Neural cell (in vitro differentiated cells): ENCODE results near the gene CNOT4. TPM values are rescaled to one million over a fixed set of nuclear protein-coding genes. Genes with fewer than 3 reads are reported as not detected.

Source experiments
- H2AFZ ChIP-seq: fragments of 200-600, 300-800 bp; sonication (generic), shearing (Covaris generic); 2 replicates; pipeline ENCODE4 v1.6.0; 2014; ENCODE audit warnings: low read depth, mild to moderate bottlenecking, antibody characterized with exemption, low read length, moderate library complexity
- H3F3A ChIP-seq: fragments of 200-600 bp; shearing (Covaris generic); 2 replicates; pipeline ENCODE4 v1.6.1; 2016; ENCODE audit warnings: mild to moderate bottlenecking, moderate library complexity, mixed read lengths, antibody characterized with exemption, low read length; ENCODE audit not compliant: insufficient read depth, poor library complexity, severe bottlenecking
- H3K27ac ChIP-seq: fragments of 200-600, 300-800 bp; sonication (generic), shearing (Covaris generic); 2 replicates; pipeline ENCODE4 v1.5.1; 2014; ENCODE audit warnings: mild to moderate bottlenecking, low read length, moderate library complexity
- H3K27me3 ChIP-seq: fragments of 300-800, 200-600 bp; sonication (generic), shearing (Covaris generic); 2 replicates; pipeline ENCODE4 v1.6.0; 2014; ENCODE audit warnings: mild to moderate bottlenecking, low read depth, low read length, moderate library complexity; ENCODE audit not compliant: insufficient read depth
- H3K36me3 ChIP-seq: fragments of 300-800, 200-600 bp; sonication (generic), shearing (Covaris generic); 2 replicates; pipeline ENCODE4 v1.5.1; 2014; ENCODE audit warnings: mild to moderate bottlenecking, antibody characterized with exemption, low read length, moderate library complexity; ENCODE audit not compliant: insufficient read depth
- H3K4me2 ChIP-seq: fragments of 300-800, 200-600 bp; sonication (generic), shearing (Covaris generic); 2 replicates; pipeline ENCODE4 v1.6.0; 2014; ENCODE audit warnings: mild to moderate bottlenecking, low read length
- H3K4me3 ChIP-seq: fragments of 300-800, 200-600 bp; sonication (generic), shearing (Covaris generic); 2 replicates; pipeline ENCODE4 v1.5.1; 2014; ENCODE audit warnings: mild to moderate bottlenecking, low read length, moderate library complexity
- H3K79me2 ChIP-seq: fragments of 200-600 bp; shearing (Covaris generic); replicated peaks from 2 replicates; pipeline ENCODE4 v1.6.0; 2014; ENCODE audit warnings: mild to moderate bottlenecking, low read length, moderate library complexity; ENCODE audit not compliant: insufficient read depth
- H3K9ac ChIP-seq: fragments of 300-800, 200-600 bp; sonication (generic), shearing (Covaris generic); 2 replicates; pipeline ENCODE4 v1.6.1; 2016; ENCODE audit warnings: mild to moderate bottlenecking, low read length, mixed read lengths
- H3K9me2 ChIP-seq: fragments of 200-600 bp; shearing (Covaris generic); 2 replicates; pipeline ENCODE4 v1.6.1; 2016; ENCODE audit warnings: mild to moderate bottlenecking, low read length, mixed read lengths; ENCODE audit not compliant: insufficient read depth
- H3K9me3 ChIP-seq: fragments of 200-600, 300-800 bp; sonication (generic), shearing (Covaris generic); 2 replicates; pipeline ENCODE4 v1.6.1; 2016; ENCODE audit warnings: mild to moderate bottlenecking, mixed run types, low read length, moderate library complexity, mixed read lengths
- H4K20me1 ChIP-seq: fragments of 200-600 bp; shearing (Covaris generic); 2 replicates; pipeline ENCODE4 v1.6.1; 2016; ENCODE audit warnings: mild to moderate bottlenecking, mixed run types; ENCODE audit not compliant: insufficient read depth
- CTCF ChIP-seq: fragments of 450-650 bp; IDR thresholded peaks from 2 replicates; pipeline ENCODE4 v1.5.1; 2014; ENCODE audit warnings: antibody characterized with exemption, mild to moderate bottlenecking, moderate library complexity; ENCODE audit not compliant: poor library complexity, severe bottlenecking
- EP300 ChIP-seq: fragments of 450-650 bp; conservative IDR thresholded peaks from 2 replicates; pipeline ENCODE4 v1.6.1; 2014; ENCODE audit warnings: antibody characterized with exemption, mild to moderate bottlenecking, moderate library complexity; ENCODE audit not compliant: poor library complexity, severe bottlenecking
- EZH2 ChIP-seq: fragments of 200-600, 300-800 bp; shearing (Covaris generic), sonication (generic); IDR thresholded peaks from 2 replicates; pipeline ENCODE4 v1.6.1; 2014; ENCODE audit warnings: antibody characterized with exemption, low read length, borderline replicate concordance, mild to moderate bottlenecking; ENCODE audit not compliant: insufficient read depth, poor library complexity, severe bottlenecking
- MXI1 ChIP-seq: fragments of 450-650 bp; conservative IDR thresholded peaks from 2 replicates; pipeline ENCODE4 v1.6.1; 2014; ENCODE audit warnings: antibody characterized with exemption, mild to moderate bottlenecking; ENCODE audit not compliant: poor library complexity, severe bottlenecking
- POLR2AphosphoS5 ChIP-seq: IDR thresholded peaks from 2 replicates; pipeline ENCODE4 v1.6.1; 2012
- RAD21 ChIP-seq: fragments of 450-650 bp; conservative IDR thresholded peaks from 2 replicates; pipeline ENCODE4 v1.6.1; 2014; ENCODE audit warnings: antibody characterized with exemption, mild to moderate bottlenecking, moderate library complexity
- REST ChIP-seq: IDR thresholded peaks from 2 replicates; pipeline ENCODE4 v1.6.1; 2012; ENCODE audit warnings: borderline replicate concordance
- SMC3 ChIP-seq: fragments of 450-650 bp; conservative IDR thresholded peaks from 2 replicates; pipeline ENCODE4 v1.6.1; 2014; ENCODE audit warnings: antibody characterized with exemption, mild to moderate bottlenecking, moderate library complexity; ENCODE audit not compliant: poor library complexity
- TAF1 ChIP-seq: IDR thresholded peaks from 2 replicates; pipeline ENCODE4 v1.6.1; 2012; ENCODE audit warnings: low read depth
- polyA plus RNA-seq: library from polyadenylated mRNA; depleted of rRNA; stranded (reverse); fragments of >200 nt; gene quantifications from 2 replicates; pipeline ENCODE4 v1.2.3, GENCODE V29; 2014

The CNOT4 gene
- polyA plus RNA-seq, 1 donor from 2014 or later: 6.4 TPM

- no peaks in the 10 kb centered on the region for H3K9me2 ChIP-seq
- no peak overlapping the region for H3K4me3 ChIP-seq
- H3K4me2 ChIP-seq: no peak overlapping the region
- H2AFZ ChIP-seq: no peak overlapping the region
- TF ChIP-seq REST: no peak
- no peak for TF ChIP-seq MXI1
- TF ChIP-seq EP300: no peak
- no peaks in the 10 kb centered on the region for H3K79me2 ChIP-seq
- H4K20me1 ChIP-seq: no peaks in the 10 kb centered on the region
- H3K27me3 ChIP-seq: no peaks in the 10 kb centered on the region
- no peaks in the 10 kb centered on the region for H3F3A ChIP-seq
- H3K36me3 ChIP-seq: no peaks in the 10 kb centered on the region
- no peak overlapping the region for H3K27ac ChIP-seq
- no peak overlapping the region for H3K9ac ChIP-seq
- H3K9me3 ChIP-seq: no peaks in the 10 kb centered on the region
Measured at GRCh38 chr7:135362871-135363270, 147.0 kb downstream of the CNOT4 start.

GRCh38 chr7:135361788-135362187, 148.1 kb downstream of the CNOT4 start:
- Histone ChIP-seq H2AFZ (no peak overlapping the region), H3K9me2 (no peaks in the 10 kb centered on the region), H3K27me3 (no peaks in the 10 kb centered on the region), H3K4me2 (no peak overlapping the region), H3K27ac (no peak overlapping the region), H3K4me3 (no peak overlapping the region), H4K20me1 (no peaks in the 10 kb centered on the region), H3K9ac (no peak overlapping the region), H3K79me2 (no peaks in the 10 kb centered on the region), H3F3A (no peaks in the 10 kb centered on the region), H3K9me3 (no peaks in the 10 kb centered on the region), H3K36me3 (no peaks in the 10 kb centered on the region)
- TF ChIP-seq CTCF: no peak

- no peaks in the 10 kb centered on the region for H3K9me3 ChIP-seq
- H4K20me1 ChIP-seq: no peaks in the 10 kb centered on the region
- no peaks in the 10 kb centered on the region for H3K79me2 ChIP-seq
- H3K4me3 ChIP-seq: no peak overlapping the region
- no peaks in the 10 kb centered on the region for H3K27me3 ChIP-seq
- no peaks in the 10 kb centered on the region for H3K9me2 ChIP-seq
- TF ChIP-seq POLR2AphosphoS5 (no peak), MXI1 (no peak), RAD21 (no peak), TAF1 (no peak), REST (no peak), CTCF (no peak), EP300 (no peak), SMC3 (no peak), EZH2 (no peak)
- H3K4me2 ChIP-seq: no peak overlapping the region
- H3K27ac ChIP-seq: no peak overlapping the region
- H3K9ac ChIP-seq: no peak overlapping the region
- no peaks in the 10 kb centered on the region for H3F3A ChIP-seq
- H2AFZ ChIP-seq: no peak overlapping the region
- H3K36me3 ChIP-seq: no peaks in the 10 kb centered on the region
Measured at GRCh38 chr7:135359615-135360014, 150.3 kb downstream of the CNOT4 start.
